ENCODE results near the gene CHRDL1. TPM values are rescaled to one million over a fixed set of nuclear protein-coding genes. Genes with fewer than 3 reads are reported as not detected.

The CHRDL1 gene
- total RNA-seq, 1 donor from 2014 or later, result 3.2 TPM

GRCh38 chrX:110746014-110746413 is 49.6 kb downstream of the CHRDL1 start:
- ATAC-seq (no peak), DNase-seq (ENCODE audit: missing footprints) (no peak)
- intact Hi-C loops (cut with DNase I), result no loop called here

DNA sequence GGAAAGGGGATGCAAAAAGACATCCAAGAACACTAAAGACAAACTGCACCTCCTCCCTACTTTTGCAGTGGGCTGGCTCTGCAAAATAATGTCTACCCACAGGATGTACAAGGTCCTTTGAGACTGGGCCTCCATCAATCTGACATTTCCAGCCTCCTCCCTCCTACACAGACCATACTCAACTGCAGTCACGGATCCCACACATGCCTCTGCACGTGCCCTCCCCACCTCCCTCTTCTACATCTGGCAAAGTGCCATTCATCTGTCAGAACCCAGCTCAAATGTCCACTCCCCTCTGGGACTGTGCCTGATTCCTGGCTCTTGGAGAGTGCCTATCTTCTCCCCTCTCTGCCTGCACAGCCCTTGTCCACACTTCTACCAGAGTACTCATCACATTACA is 50.3 kb downstream of the CHRDL1 start:
- intact Hi-C loops (cut with DNase I), result no loop called here
- no peak for DNase-seq (ENCODE audit: missing footprints)
- no peak for ATAC-seq

- intact Hi-C loops (cut with DNase I), result no loop called here
- DNase-seq (ENCODE audit: missing footprints) (no peak), ATAC-seq (no peak)
Observed at GRCh38 chrX:110743679-110744340, 51.8 kb downstream of the CHRDL1 start.

- ATAC-seq (no peak), DNase-seq (ENCODE audit: missing footprints) (no peak)
- intact Hi-C loops (cut with DNase I), result no loop called here
Observed at GRCh38 chrX:110741213-110741796, 54.3 kb downstream of the CHRDL1 start.

- ATAC-seq, result no peak
- intact Hi-C loops (cut with DNase I), result no loop called here
Observed at GRCh38 chrX:110734894-110735541, 60.6 kb downstream of the CHRDL1 start.

GRCh38 chrX:110734271-110734670 is 61.3 kb downstream of the CHRDL1 start:
- ATAC-seq (no peak), DNase-seq (ENCODE audit: missing footprints) (no peak)
- intact Hi-C loops (cut with DNase I), result no loop called here

More at GRCh38 chrX:110734894-110735541, 60.6 kb downstream of the CHRDL1 start:
- no peak for DNase-seq (ENCODE audit: missing footprints)

DNA sequence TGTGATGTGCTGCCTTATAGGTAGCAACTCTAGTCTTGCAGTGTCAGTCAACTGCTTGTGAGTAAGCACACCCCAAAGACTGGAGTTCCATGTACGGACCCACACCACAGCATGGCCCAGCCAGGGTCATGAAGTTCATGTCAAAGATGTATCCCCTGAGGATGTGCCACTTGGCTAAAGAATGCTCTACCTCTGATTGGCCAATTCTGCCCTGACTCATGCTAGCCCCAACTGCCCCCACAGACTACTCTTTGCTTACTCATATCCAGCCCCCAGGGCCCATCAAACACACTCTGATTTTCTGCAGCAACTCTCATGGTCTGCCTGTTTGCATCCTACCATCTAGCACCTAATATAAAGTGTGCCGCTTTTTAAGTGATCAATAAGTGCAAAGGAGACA is 62.5 kb downstream of the CHRDL1 start:
- intact Hi-C loops (cut with DNase I), result no loop called here
- ATAC-seq (no peak), DNase-seq (ENCODE audit: missing footprints) (no peak)

DNA sequence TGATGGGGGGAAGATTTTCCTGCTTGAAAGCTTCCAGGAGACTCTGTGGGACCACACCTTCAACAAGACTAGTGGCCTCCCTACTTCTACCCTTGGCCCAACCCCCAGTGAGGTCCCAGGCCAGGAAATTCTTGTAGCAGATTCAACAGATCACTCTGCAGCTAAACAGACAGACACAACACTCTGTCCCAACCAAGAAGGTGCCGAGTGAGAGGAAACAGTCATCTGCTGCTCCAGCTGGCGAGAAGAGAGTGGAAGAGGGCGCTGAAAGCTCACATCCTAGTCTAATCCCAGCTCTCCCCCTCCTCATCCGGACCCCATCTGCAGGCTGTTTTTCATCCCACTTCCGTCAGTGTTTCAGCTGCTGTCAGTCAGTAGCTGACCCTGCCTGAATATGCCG is 63.4 kb downstream of the CHRDL1 start:
- DNase-seq (ENCODE audit: missing footprints) (no peak), ATAC-seq (peak; percentile 63)
- intact Hi-C loops (cut with DNase I), result no loop called here

- DNase-seq (ENCODE audit: missing footprints), result no peak
- intact Hi-C loops (cut with DNase I), result no loop called here
- ATAC-seq, result no peak
Observed at GRCh38 chrX:110723844-110724243, 71.8 kb downstream of the CHRDL1 start.

DNA sequence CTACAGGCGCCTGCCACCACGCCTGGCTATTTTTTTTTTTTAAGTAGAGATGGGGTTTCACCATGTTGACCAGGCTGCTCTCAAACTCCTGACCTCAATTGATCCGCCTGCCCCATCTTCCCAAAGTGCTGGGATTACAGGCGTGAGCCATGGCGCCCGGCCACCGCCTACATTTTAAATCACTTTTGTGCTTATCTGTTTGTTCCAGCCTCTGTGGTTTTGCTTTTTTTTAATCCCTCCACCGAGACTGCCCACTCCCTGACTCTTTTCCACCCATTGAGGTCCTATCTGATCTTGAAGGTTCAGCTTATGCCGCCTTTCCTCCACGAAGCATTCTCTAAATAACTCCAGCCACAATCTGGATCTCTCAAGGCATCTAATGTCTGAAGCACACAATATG is 73.5 kb downstream of the CHRDL1 start:
- intact Hi-C loops (cut with DNase I), result no loop called here
- no peak for DNase-seq (ENCODE audit: missing footprints)
- ATAC-seq, result no peak

DNA sequence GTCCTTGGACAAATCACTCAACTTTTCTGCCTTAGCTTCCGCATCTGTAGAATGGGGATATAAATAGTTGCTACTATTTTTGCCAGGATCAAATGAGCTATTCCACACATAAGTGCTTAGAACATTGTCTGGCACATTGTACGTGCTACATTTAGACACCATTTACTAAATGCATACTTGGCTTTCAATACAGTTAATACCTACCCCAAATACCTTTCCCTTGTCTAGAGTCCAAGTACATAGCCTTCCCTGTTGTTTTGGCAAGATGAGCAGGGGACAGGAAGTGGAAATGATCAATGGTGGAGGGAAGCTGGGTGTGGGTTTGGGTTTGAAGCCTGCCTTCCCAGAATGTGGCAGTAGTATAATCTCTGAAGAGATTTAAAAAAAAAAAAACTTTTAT is 82.0 kb downstream of the CHRDL1 start:
- ATAC-seq, result no peak
- intact Hi-C loops (cut with DNase I), result no loop called here

DNA sequence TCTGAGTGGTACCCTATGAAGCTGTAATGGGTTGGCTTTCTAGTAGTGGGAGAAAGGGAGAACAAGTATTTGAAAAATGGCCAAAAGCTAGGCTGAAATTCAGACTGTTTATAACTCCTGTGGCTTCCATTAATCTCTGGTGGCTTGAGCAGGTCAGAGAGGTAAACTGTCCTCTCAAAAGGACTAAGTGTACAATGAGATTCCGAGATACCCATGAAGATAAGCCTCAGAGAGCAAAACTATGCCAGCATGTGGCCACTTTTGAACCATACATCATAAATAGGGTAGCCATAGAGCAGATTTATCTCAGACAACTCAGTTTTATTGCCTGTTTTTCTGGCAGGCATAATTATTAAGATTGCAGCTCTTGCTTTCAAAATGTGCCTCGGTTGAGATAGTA is 89.2 kb downstream of the CHRDL1 start:
- ATAC-seq, result no peak
- intact Hi-C loops (cut with DNase I), result no loop called here
- no peak for DNase-seq (ENCODE audit: missing footprints)

More for the DNA sequence above, 82.0 kb downstream of the CHRDL1 start:
- no peak for DNase-seq (ENCODE audit: missing footprints)

- DNase-seq (ENCODE audit: missing footprints) (no peak), ATAC-seq (no peak)
- intact Hi-C loops (cut with DNase I), result no loop called here
Observed at GRCh38 chrX:110703641-110704040, 92.0 kb downstream of the CHRDL1 start.

DNA sequence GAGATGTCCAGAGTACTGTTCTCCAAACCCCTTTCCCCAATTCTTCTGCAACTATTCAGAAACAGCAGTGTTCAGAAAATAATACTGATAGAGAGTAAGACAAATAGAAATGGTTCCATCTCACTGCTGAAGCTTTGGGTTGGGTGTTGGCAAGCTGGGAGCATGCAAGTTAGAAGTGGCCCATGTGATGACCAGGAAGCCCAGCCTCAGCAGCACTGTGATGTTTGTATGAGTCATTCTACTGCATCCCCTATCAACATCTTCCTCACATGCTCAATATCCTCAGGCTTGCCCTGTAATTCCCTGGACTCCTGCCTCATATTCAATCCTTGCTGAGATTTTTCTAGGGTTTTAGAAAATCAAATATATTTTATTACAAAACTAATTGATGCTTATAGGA is 96.5 kb downstream of the CHRDL1 start:
- ATAC-seq (no peak), DNase-seq (ENCODE audit: missing footprints) (no peak)
- intact Hi-C loops (cut with DNase I), result no loop called here

DNA sequence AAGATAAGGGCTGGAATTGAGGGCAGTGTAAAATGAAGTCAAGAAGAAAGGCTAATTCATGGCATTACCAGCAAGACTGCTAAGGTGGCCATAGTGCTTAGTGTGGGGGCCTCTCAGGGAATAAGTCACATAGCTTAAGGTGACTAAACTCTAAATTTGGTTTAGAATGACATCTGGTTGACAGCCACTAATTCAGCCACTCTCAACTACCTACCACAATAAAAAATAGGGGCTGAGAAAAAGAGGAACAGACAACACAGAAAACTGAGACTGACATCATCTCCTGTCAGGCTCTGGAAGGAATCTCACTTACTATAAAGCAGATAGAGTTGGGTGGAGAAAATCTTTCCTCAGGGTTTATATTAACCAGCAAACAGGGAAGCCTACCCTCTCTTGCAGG is 96.9 kb downstream of the CHRDL1 start:
- intact Hi-C loops (cut with DNase I), result no loop called here
- ATAC-seq (no peak), DNase-seq (ENCODE audit: missing footprints) (no peak)

DNA sequence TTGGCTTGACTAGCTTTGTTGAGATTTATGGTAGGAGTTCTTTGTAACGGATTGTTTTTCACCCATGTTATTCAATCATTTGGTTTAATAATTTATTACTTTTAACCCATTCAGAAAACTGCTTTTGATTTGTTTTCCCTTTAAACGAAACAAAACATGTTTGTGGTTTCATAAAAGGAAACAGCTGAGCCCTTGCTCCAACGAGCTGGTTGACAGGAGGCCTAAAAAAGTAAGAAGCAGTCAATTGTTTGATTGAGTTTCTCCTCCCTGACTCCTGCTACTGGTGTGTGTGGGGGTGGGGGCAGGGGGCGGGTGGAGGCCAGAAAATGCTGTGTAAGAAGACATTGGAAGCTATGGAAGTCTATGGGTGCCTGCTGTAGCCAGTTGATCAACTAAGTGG is 102.8 kb downstream of the CHRDL1 start:
- no peak for ATAC-seq
- intact Hi-C loops (cut with DNase I), result no loop called here
- DNase-seq (ENCODE audit: missing footprints), result no peak

DNA sequence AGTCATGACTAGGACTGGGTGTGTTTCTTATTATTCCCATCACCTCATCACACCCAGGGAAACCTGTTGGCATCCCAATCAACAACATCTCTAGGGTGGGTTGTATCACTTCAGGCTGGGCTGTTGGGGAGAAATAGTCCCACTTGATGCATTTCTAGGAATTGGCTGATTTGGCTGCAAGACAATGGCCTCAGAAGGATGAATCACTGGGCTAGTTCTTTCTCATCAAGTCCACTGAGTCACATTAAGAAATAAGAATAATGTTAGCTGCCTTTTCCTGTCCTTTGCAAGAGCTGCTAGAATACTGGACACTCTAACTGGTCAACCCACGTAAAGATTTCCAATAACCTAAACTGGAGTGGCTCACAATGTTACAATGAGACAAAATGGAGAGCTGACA is 104.2 kb downstream of the CHRDL1 start:
- DNase-seq (ENCODE audit: missing footprints) (no peak), ATAC-seq (no peak)
- intact Hi-C loops (cut with DNase I), result no loop called here

DNA sequence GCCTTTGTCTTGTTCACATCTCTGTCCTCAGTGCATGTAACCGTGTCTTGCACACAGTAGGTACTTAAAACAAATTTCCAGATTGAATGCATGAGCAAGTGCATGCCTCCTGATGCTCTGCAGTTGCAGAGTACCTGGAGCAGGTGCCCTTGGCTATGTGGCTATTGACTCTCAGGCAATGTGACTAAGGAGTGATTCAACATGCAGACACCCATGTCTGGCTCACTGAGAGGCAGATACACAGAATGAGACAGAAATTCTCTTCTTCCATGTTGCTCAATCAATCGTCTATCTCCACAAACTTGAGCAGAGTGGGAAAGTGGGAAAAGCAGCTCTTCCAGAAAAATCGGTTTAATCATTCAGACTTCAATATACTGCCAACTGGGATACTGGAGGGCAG is 111.0 kb downstream of the CHRDL1 start:
- DNase-seq (ENCODE audit: missing footprints), result no peak
- intact Hi-C loops (cut with DNase I), result no loop called here
- no peak for ATAC-seq

DNA sequence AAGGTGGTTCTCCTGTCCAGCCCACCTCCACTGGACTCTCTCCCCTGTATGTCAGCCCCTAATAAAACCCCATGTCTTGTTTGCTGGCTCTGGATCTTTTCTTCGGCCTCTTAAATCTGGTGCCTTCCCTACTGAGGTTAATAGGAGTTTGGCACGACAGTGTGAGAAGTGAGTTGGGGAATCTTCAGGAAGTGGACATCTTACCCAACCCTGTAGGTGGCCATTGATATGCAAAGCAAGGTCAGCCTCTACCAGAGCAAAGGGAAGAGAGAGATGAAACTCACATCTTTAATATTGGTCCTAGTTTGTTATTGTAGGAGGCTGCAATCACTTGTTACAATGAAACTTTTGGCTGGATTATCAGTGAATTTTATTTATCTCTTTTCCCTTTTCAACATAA is 111.7 kb downstream of the CHRDL1 start:
- intact Hi-C loops (cut with DNase I), result no loop called here
- no peak for ATAC-seq
- DNase-seq (ENCODE audit: missing footprints), result no peak

DNA sequence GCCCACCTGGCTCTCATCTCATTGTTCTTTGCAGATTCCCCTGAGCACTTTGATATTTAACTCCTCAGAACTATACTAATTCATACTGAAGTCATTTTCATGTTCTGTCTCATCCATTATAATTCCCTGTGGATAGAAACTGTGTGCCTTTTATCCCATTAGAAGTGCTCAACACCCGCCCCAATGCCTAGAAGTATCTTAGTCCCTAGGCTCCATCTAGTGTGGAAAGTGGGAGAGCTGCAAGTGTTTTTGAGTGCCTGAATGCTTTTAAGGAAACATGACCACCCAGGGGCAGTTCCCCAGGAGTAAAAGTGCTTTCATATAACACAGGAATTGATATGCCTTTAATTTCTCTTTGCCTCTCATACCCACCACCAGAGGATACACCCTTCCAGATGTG is 117.0 kb downstream of the CHRDL1 start:
- ATAC-seq (no peak), DNase-seq (ENCODE audit: missing footprints) (no peak)
- intact Hi-C loops (cut with DNase I), result no loop called here

- ATAC-seq, result no peak
- intact Hi-C loops (cut with DNase I), result no loop called here
- DNase-seq (ENCODE audit: missing footprints), result no peak
Observed at GRCh38 chrX:110675886-110676285, 119.7 kb downstream of the CHRDL1 start.

Measured in Right ventricle myocardium inferior (tissue), 1 donor.